Measurements from ENCODE around the gene MRRF. TPM values are rescaled to one million over a fixed set of nuclear protein-coding genes. Genes with fewer than 3 reads are reported as not detected.
A peak's percentile ranks its signal among the peaks of the same experiment; 100 is the strongest.

MRRF gene
- total RNA-seq, 4 donors from 2014 or later, result 22.7 to 39.4 (median 38.2) TPM

- WGBS, 2 donors, result 46 to 47% methylated on average over 11 of the region's 11 CpGs
- Histone ChIP-seq H3K4me1 (peaks cover 0 to 53% (median 23%) of the 10 kb centered on the region in 4 donors), H3K27me3 (peaks cover 0 to 100% of the 10 kb centered on the region in 2 donors), H3K27ac (no peak overlapping the region), H3K36me3 (no peaks in the 10 kb centered on the region), H3K9me3 (no peaks in the 10 kb centered on the region), H3K4me3 (no peak overlapping the region)
- TF ChIP-seq, protein P1, sequence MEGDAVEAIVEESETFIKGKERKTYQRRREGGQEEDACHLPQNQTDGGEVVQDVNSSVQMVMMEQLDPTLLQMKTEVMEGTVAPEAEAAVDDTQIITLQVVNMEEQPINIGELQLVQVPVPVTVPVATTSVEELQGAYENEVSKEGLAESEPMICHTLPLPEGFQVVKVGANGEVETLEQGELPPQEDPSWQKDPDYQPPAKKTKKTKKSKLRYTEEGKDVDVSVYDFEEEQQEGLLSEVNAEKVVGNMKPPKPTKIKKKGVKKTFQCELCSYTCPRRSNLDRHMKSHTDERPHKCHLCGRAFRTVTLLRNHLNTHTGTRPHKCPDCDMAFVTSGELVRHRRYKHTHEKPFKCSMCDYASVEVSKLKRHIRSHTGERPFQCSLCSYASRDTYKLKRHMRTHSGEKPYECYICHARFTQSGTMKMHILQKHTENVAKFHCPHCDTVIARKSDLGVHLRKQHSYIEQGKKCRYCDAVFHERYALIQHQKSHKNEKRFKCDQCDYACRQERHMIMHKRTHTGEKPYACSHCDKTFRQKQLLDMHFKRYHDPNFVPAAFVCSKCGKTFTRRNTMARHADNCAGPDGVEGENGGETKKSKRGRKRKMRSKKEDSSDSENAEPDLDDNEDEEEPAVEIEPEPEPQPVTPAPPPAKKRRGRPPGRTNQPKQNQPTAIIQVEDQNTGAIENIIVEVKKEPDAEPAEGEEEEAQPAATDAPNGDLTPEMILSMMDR (IDR thresholded peaks at IDR 0.05), result no peak
- TF ChIP-seq EP300 (IDR thresholded peaks at IDR 0.05) (no peak), POLR2A (IDR thresholded peaks at IDR 0.05) (no peak)
- DNase-seq (ENCODE audit: low spot score in 2 of 2), result no peak
These were observed 46.4 kb upstream of the MRRF start for GRCh38 chr9:122218071-122218934.

GRCh38 chr9:122218935-122219855, 45.5 kb upstream of the MRRF start:
- H3K4me1 ChIP-seq, result peaks cover 0 to 46% (median 15%) of the 10 kb centered on the region in 4 donors
- H3K27me3 ChIP-seq, result peaks cover 0 to 100% of the 10 kb centered on the region in 2 donors
- TF ChIP-seq POLR2A (IDR thresholded peaks at IDR 0.05) (no peak), EP300 (IDR thresholded peaks at IDR 0.05) (no peak)
- TF ChIP-seq, protein P1 (IDR thresholded peaks at IDR 0.05), result no peak
- H3K9me3 ChIP-seq, result no peaks in the 10 kb centered on the region
- H3K36me3 ChIP-seq, result no peaks in the 10 kb centered on the region
- no peak overlapping the region for H3K27ac ChIP-seq
- 13 to 22% methylated on average over 33 to 59 of the region's 59 CpGs for WGBS, 2 donors
- H3K4me3 ChIP-seq, result peak overlapping the region in 1 of 4 donors; percentile 11
- no peak for DNase-seq (ENCODE audit: low spot score in 2 of 2)

DNA sequence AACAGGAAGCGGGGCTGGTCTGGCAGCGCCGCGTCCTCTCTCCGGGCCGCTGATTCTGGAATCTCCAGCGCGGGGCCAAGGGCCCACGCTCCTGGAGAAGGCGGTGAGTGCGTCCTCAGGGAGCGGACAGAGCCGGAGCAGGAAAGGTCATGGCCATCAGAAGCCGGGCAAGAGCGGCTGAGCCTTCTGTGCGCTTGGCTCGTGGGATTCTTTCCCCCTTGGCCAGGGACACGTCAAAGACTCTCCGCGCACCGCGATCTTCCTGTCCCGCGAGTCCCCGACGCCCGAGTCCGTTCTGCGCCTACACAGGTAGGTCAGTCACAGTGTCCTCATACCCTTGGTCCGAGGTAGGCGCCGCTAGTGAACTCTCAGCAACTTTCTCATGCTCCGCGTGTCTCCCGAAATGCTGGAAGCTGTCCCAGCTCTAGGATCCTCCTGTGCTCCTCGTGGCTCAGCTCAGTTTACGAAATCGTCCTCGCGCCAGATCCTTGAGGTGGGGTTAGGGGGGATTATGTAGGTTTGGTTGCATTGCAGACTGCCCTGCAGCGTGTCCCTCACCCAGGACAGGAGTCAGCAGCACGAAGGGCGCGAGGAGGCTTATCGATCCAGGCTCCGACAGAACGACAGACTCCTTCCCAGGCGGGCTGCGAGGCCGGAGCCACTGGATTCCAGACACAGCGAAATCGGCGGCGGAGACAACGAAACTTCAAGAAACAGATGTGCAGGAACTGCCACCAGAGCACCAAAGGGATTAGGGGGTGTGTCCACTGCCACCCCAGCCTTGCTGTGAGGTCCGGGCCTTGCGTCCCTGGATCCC, 44.6 kb upstream of the MRRF start:
- WGBS, 2 donors, result 20 to 23% methylated on average over 55 to 56 of the region's 57 CpGs
- no peaks in the 10 kb centered on the region for H3K36me3 ChIP-seq
- peak overlapping the region in 1 of 4 donors; percentile 11 for H3K4me3 ChIP-seq
- no peak overlapping the region for H3K27ac ChIP-seq
- TF ChIP-seq POLR2A (IDR thresholded peaks at IDR 0.05) (no peak), EP300 (IDR thresholded peaks at IDR 0.05) (peak in 1 of 2 donors; percentile 46)
- H3K4me1 ChIP-seq, result peaks cover 0 to 42% (median 13%) of the 10 kb centered on the region in 4 donors
- DNase-seq (ENCODE audit: low spot score in 2 of 2), result no peak
- no peaks in the 10 kb centered on the region for H3K9me3 ChIP-seq
- H3K27me3 ChIP-seq, result peaks cover 0 to 100% of the 10 kb centered on the region in 2 donors

DNA sequence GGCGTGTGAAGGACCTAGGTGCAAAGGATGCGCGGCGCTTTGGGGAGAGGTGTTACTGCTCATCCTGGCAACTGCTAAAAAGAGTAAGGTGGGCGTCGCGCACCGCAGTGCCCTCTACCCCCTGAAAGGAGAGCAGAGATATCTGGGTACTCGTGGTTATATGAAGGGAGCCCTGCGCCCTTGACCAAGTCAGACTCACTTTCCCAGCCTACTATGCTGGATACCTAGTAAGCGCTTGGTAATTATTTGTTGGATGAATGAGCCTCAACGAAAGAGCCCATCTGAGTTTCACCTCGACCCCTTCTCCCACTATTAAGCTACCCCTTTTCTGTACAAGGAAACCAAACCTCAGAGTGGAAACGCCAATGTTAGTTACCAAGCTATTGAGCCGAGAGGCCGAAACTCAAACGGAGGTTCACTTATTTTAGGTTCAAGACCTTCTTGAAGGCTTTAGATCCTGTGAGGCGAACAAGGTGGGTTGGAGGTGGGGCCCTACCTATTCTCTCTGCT, 44.0 kb upstream of the MRRF start:
- H3K27me3 ChIP-seq, result peaks cover 0 to 100% of the 10 kb centered on the region in 2 donors
- WGBS, 2 donors, result 39 to 49% methylated on average over 18 of the region's 18 CpGs

More for the DNA sequence above, 44.0 kb upstream of the MRRF start:
- Histone ChIP-seq H3K36me3 (no peaks in the 10 kb centered on the region), H3K27ac (no peak overlapping the region), H3K9me3 (no peaks in the 10 kb centered on the region), H3K4me3 (no peak overlapping the region), H3K4me1 (peaks cover 0 to 43% (median 13%) of the 10 kb centered on the region in 4 donors)
- no peak for DNase-seq (ENCODE audit: low spot score in 2 of 2)
- TF ChIP-seq EP300 (IDR thresholded peaks at IDR 0.05) (no peak), POLR2A (IDR thresholded peaks at IDR 0.05) (no peak)
- TF ChIP-seq, protein P1 (IDR thresholded peaks at IDR 0.05), result no peak

All from tibial nerve (tissue), 4 donors.